DMS79 (cell line): ENCODE data around the gene MIER3.

Experiments
- DNase-seq: peaks from one replicate; lab custom pipeline; 2025; lab: John Stamatoyannopoulos, UW

The MIER3 gene

GRCh38 chr5:56959326-56959725 is 7.4 kb upstream of the MIER3 start:
- DNase-seq = no peak

- DNase-seq = no peak
Measured at GRCh38 chr5:56958595-56958994, 6.7 kb upstream of the MIER3 start.

GRCh38 chr5:56954262-56954661 is 2.3 kb upstream of the MIER3 start:
- DNase-seq = no peak

GRCh38 chr5:56951126-56951945 is 587 bp downstream of the MIER3 start:
- DNase-seq = no peak

- DNase-seq = no peak
Measured at GRCh38 chr5:56950626-56951125, 1.2 kb downstream of the MIER3 start.

- DNase-seq = no peak
Measured at GRCh38 chr5:56947052-56947451, 4.9 kb downstream of the MIER3 start.

GRCh38 chr5:56941981-56942380 is 9.9 kb downstream of the MIER3 start:
- DNase-seq = no peak

GRCh38 chr5:56938858-56939257 is 13.1 kb downstream of the MIER3 start:
- DNase-seq = no peak

GRCh38 chr5:56934325-56934724 is 17.6 kb downstream of the MIER3 start:
- DNase-seq = no peak

GRCh38 chr5:56922922-56923321 is 29.0 kb downstream of the MIER3 start:
- DNase-seq = no peak

GRCh38 chr5:56919942-56920662 is 31.8 kb downstream of the MIER3 start:
- no peak for DNase-seq

- no peak for DNase-seq
Measured at GRCh38 chr5:56918054-56918453, 33.9 kb downstream of the MIER3 start.

GRCh38 chr5:56917534-56917933 is 34.4 kb downstream of the MIER3 start:
- no peak for DNase-seq

- DNase-seq = no peak
Measured at GRCh38 chr5:56914678-56915077, 37.2 kb downstream of the MIER3 start.

GRCh38 chr5:56913766-56914165 is 38.2 kb downstream of the MIER3 start:
- DNase-seq = no peak

GRCh38 chr5:56910210-56910965 is 41.5 kb downstream of the MIER3 start:
- no peak for DNase-seq

- DNase-seq = peak; percentile 75
Measured at GRCh38 chr5:56909294-56910209, 42.4 kb downstream of the MIER3 start, which contains the start of gene SETD9. Gene SETD9, plus strand, starts transcription at chr5:56909596. Its CDS starts 50 bp downstream, at chr5:56909646.

GRCh38 chr5:56908942-56909293 is 43.0 kb downstream of the MIER3 start:
- DNase-seq = no peak

- DNase-seq = no peak
Measured at GRCh38 chr5:56900858-56901578, 50.9 kb downstream of the MIER3 start.

- DNase-seq = no peak
Measured at GRCh38 chr5:56900395-56900794, 51.5 kb downstream of the MIER3 start.

- no peak for DNase-seq
Measured at GRCh38 chr5:56898213-56898612, 53.7 kb downstream of the MIER3 start.
